Activated naive CD8-positive, alpha-beta T cell treated with anti-CD3 and anti-CD28 coated beads for 36 hours (primary cell): ENCODE measurements around the gene PPIL4. TPM values are rescaled to one million over a fixed set of nuclear protein-coding genes. Genes with fewer than 3 reads are reported as not detected.
A peak's percentile ranks its signal among the peaks of the same experiment; 100 is the strongest.

Experiments
- DNase-seq: peaks from one replicate; pipeline ENCODE4 v3.0.0; 2021
- H3K27ac Mint-ChIP-seq: one replicate; pipeline ENCODE4 v1.8.0; 2022; ENCODE audit warnings: mild to moderate bottlenecking, moderate library complexity, mixed read lengths
- H3K27me3 Mint-ChIP-seq: one replicate; pipeline ENCODE4 v1.8.0; 2022; ENCODE audit warnings: mild to moderate bottlenecking, mixed read lengths
- H3K36me3 Mint-ChIP-seq: one replicate; pipeline ENCODE4 v1.8.0; 2021; ENCODE audit warnings: mild to moderate bottlenecking, mixed read lengths
- H3K4me1 Mint-ChIP-seq: one replicate; pipeline ENCODE4 v1.8.0; 2021; ENCODE audit warnings: mixed read lengths
- H3K4me3 Mint-ChIP-seq: one replicate; pipeline ENCODE4 v1.8.0; 2022; ENCODE audit warnings: mild to moderate bottlenecking, moderate library complexity, mixed read lengths
- H3K9me3 Mint-ChIP-seq: one replicate; pipeline ENCODE4 v1.8.0; 2022; ENCODE audit warnings: mixed read lengths
- total RNA-seq, 2 experiments: library from RNA; stranded (reverse); gene quantifications; one replicate each; pipeline ENCODE4 v1.2.3, GENCODE V29; 2021

PPIL4 gene
- total RNA-seq, 2 experiments from 2014 or later, result 26.2 to 27.5 TPM

DNA sequence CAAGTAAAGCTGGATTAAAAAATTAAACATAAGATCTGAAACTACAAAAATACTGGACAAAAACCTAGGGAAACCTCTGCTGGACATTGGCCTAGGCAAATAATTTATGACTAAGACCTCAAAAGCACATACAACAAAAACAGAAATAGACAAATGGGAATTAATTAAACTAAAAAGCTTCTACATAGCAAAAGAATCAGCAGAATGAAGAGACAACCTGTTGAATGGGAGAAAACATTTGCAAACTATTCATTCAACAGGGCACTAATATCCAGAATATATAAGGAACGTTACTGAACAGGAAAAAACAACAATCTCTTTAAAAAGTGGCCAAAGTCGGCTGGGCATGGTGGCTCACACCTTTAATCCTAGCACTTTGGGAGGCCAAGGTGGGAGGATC is 13.5 kb upstream of the PPIL4 start:
- no peak overlapping the region for H3K27ac Mint-ChIP-seq
- no peak for DNase-seq
- peaks cover 5% of the 10 kb centered on the region for H3K4me1 Mint-ChIP-seq
- no peaks in the 10 kb centered on the region for H3K36me3 Mint-ChIP-seq
- H3K9me3 Mint-ChIP-seq, result no peaks in the 10 kb centered on the region
- no peak overlapping the region for H3K4me3 Mint-ChIP-seq
- peaks cover 5% of the 10 kb centered on the region for H3K27me3 Mint-ChIP-seq

DNA sequence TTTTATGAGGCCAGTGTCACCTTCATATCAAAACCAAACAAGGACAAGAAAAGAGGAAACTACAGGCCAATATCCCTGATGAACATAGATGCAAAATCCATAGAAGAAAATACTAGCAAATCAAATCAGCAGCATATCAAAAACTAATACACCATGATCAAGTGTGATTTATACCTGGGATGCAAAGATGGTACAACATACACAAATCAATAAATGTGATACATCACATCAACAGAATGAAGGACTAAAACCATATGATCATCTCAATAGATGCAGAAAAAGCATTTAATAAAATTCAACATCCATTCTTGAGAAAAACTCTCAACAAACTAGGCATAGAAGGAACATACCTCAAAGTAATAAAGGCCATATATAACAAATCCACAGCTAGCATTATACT is 12.2 kb upstream of the PPIL4 start:
- no peaks in the 10 kb centered on the region for H3K36me3 Mint-ChIP-seq
- no peaks in the 10 kb centered on the region for H3K4me1 Mint-ChIP-seq
- no peak overlapping the region for H3K4me3 Mint-ChIP-seq
- no peak for DNase-seq
- H3K27me3 Mint-ChIP-seq, result peaks cover 8% of the 10 kb centered on the region
- H3K9me3 Mint-ChIP-seq, result no peaks in the 10 kb centered on the region
- H3K27ac Mint-ChIP-seq, result no peak overlapping the region

DNA sequence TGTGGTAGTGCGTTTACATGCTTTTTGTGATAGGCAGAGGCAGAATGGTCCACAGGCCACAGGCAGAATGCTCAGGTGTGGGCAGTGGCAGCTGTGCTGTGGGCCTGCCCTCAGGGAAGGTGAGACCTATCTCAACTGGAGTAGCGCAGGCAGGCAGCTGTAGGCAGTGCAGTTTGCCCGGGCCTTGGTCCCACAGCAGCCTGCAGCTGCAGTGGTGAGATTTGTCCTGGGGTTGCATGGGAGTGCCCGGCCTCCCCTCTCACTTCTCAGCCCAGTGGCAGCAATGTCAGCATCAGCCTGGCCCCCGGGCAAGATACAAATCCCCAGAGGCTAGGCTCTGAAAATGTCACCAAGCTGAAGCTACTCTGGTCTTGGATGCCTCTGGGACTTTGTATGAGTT is 6.1 kb upstream of the PPIL4 start:
- H3K27me3 Mint-ChIP-seq, result peaks cover 3% of the 10 kb centered on the region

DNA sequence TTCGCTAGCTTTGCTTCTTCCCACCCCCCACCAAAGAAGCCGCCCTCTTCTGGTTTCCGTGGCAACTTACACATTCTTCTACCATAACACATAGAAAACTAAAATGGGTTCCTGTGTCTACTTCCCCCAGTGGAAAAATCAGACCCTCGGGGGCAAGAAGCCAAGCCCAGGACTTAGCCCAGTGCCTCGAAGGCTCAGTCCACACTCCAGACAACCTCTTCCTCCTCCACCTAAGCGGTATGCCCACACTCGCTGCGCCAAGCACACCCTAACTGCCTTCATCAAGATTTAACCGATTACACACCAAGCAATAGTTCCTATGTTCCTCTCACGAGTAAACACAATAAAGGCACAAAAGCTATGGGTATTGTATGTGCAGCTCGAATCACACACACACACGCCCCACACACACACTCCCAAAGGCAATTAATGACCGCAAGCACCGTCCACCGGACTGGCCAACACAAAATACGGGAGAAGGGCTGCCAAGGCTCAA is 537 bp downstream of the PPIL4 start:
- Mint-ChIP-seq H3K4me1 (peaks cover 31% of the 10 kb centered on the region), H3K9me3 (no peaks in the 10 kb centered on the region), H3K4me3 (peak overlapping the region; percentile 94), H3K27me3 (no peaks in the 10 kb centered on the region), H3K36me3 (peaks cover 3% of the 10 kb centered on the region), H3K27ac (peak overlapping the region; percentile 96)
- DNase-seq, result peak; percentile 63

More for the DNA sequence above, 6.1 kb upstream of the PPIL4 start:
- no peaks in the 10 kb centered on the region for H3K36me3 Mint-ChIP-seq
- H3K9me3 Mint-ChIP-seq, result no peaks in the 10 kb centered on the region
- H3K4me1 Mint-ChIP-seq, result peaks cover 2% of the 10 kb centered on the region
- no peak overlapping the region for H3K27ac Mint-ChIP-seq
- no peak overlapping the region for H3K4me3 Mint-ChIP-seq
- no peak for DNase-seq

DNA sequence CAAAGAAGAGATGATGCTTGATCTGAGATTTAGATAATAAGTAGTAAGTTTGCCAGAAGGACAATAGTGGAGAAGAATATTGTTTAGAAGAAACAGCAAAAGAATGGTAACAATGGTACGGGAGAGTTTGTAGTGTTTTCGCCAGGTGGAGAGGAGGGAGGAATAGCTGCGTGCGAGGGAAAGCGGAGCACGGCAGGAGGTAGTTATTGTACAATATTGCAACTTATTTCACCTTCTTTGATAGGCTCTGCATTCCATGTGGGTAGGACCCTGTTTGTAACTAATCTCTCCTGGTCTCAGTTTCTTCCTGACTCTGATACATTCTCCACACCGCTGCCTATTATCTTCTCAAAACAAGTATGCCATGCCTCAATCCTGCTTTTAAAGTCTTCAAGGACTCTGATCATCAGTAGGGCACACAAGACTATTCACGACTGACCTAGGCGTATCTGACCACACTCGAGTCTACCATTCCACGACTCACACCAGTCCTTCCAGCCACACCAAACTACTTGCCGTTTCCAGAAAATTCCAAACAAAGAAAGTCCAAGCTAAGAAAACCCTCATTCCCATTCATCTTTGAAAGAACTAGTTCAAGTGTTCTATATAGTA is 1.1 kb downstream of the PPIL4 start:
- Mint-ChIP-seq H3K27me3 (no peaks in the 10 kb centered on the region), H3K4me3 (peak overlapping the region; percentile 94), H3K4me1 (peaks cover 31% of the 10 kb centered on the region), H3K36me3 (peaks cover 4% of the 10 kb centered on the region), H3K27ac (peak overlapping the region; percentile 96), H3K9me3 (no peaks in the 10 kb centered on the region)
- DNase-seq, result no peak

DNA sequence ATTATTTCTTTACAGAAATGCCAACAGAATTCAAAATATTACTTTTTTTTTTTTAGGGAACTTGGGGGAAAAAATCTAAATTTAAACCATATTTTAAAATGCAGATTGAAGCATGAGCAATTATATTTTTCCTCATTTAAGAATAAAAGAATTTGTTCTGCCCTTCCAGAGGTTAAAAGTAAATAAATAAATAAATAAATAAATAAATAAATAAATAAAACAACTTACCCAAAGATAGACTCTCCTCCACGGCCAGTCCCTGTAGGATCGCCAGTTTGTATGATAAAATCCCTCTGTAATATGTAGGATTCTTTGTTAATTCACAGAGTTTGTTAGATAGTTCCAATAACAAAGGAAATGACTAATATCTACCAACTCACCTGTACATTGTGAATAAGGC is 4.7 kb downstream of the PPIL4 start:
- H3K9me3 Mint-ChIP-seq, result no peaks in the 10 kb centered on the region
- H3K27ac Mint-ChIP-seq, result no peak overlapping the region
- no peaks in the 10 kb centered on the region for H3K27me3 Mint-ChIP-seq
- DNase-seq, result no peak
- H3K4me3 Mint-ChIP-seq, result no peak overlapping the region
- peaks cover 29% of the 10 kb centered on the region for H3K4me1 Mint-ChIP-seq
- H3K36me3 Mint-ChIP-seq, result peaks cover 16% of the 10 kb centered on the region

DNA sequence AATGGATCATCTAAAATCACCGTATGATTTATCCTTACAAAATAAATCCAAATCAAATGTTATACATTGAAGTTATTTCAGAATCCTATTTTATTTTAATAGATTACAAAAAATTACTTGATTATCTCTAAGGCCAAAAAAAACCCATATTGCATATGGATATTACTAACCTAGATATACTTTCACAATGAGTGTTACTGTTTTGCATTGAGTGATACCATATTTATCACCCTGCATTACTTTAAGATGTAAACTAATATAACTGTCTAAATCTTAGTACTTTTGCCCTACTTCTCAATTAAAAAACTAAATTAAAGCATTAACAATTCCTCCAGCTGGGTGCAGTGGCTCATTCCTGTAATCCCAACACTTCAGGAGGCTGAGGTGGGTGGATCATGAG is 11.1 kb downstream of the PPIL4 start:
- H3K36me3 Mint-ChIP-seq, result peaks cover 30% of the 10 kb centered on the region

DNA sequence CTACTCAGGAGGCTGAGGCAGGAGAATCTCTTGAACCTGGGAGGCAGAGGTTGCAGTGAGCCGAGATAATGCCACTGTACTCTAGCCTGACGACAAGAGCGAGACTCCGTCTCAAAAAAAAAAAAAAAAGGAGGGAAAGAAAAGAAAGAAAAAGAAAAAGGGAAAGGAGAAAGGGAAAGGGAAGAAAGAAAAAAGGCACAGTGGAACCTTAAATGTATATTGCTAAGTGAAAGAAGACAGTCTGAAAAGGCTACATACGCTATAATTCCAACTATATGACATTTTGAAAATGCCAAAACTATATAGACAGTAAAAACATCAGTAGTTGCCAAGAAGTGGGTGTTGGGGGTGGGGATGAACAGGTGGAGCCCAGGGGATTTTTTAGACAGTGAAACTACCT is 16.2 kb downstream of the PPIL4 start:
- H3K9me3 Mint-ChIP-seq, result no peaks in the 10 kb centered on the region
- no peaks in the 10 kb centered on the region for H3K27me3 Mint-ChIP-seq
- H3K4me1 Mint-ChIP-seq, result peaks cover 22% of the 10 kb centered on the region
- no peak for DNase-seq
- peak overlapping the region; percentile 34 for H3K4me3 Mint-ChIP-seq
- peak overlapping the region; percentile 73 for H3K27ac Mint-ChIP-seq
- H3K36me3 Mint-ChIP-seq, result peaks cover 21% of the 10 kb centered on the region

More for the DNA sequence above, 11.1 kb downstream of the PPIL4 start:
- DNase-seq, result no peak
- no peaks in the 10 kb centered on the region for H3K27me3 Mint-ChIP-seq
- peak overlapping the region; percentile 34 for H3K27ac Mint-ChIP-seq
- H3K4me1 Mint-ChIP-seq, result peaks cover 13% of the 10 kb centered on the region
- no peaks in the 10 kb centered on the region for H3K9me3 Mint-ChIP-seq
- no peak overlapping the region for H3K4me3 Mint-ChIP-seq

DNA sequence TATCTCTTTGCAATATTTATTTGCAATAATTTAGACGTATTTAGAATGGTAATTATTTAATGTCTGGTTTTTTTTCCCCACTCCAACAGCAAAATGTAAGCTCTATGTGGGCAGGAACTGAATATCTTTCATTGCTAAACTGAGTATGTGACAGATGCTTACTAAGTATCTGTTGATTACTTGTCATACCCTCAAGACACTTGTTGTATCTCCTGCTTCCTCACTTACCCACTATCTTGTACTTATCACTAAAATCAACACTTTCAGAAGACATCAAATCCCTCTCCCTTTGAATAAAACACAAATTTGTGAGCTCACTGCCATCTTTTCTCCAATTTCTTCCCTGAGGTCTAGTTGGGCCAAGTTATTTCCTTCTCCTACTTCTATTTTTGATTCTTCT is 30.3 kb downstream of the PPIL4 start:
- H3K36me3 Mint-ChIP-seq, result peaks cover 40% of the 10 kb centered on the region
- H3K27me3 Mint-ChIP-seq, result no peaks in the 10 kb centered on the region
- peaks cover 42% of the 10 kb centered on the region for H3K4me1 Mint-ChIP-seq
- no peak for DNase-seq
- peak overlapping the region; percentile 13 for H3K27ac Mint-ChIP-seq
- peaks cover 2% of the 10 kb centered on the region for H3K9me3 Mint-ChIP-seq
- no peak overlapping the region for H3K4me3 Mint-ChIP-seq

DNA sequence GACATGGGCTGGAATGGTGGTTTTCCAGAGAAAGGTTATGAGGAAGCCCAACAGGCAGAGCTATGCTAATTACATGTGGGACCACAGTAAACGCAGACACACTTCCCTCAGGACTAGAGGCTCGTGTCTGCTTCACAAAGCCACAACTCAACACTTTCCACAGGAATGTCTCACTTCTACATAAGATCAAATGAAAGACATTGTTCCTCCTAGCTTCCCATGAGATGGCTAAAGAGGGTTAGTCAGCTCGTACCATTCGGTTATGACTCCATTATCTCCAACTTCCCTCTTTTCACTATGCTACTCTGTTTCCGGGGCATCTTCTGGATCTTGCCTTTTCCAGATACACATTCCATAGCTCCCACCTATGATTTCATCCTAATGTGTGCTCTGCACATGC is 31.9 kb downstream of the PPIL4 start:
- Mint-ChIP-seq H3K27ac (no peak overlapping the region), H3K27me3 (no peaks in the 10 kb centered on the region), H3K9me3 (peaks cover 2% of the 10 kb centered on the region), H3K4me3 (no peak overlapping the region), H3K36me3 (peaks cover 41% of the 10 kb centered on the region), H3K4me1 (peaks cover 46% of the 10 kb centered on the region)
- no peak for DNase-seq

DNA sequence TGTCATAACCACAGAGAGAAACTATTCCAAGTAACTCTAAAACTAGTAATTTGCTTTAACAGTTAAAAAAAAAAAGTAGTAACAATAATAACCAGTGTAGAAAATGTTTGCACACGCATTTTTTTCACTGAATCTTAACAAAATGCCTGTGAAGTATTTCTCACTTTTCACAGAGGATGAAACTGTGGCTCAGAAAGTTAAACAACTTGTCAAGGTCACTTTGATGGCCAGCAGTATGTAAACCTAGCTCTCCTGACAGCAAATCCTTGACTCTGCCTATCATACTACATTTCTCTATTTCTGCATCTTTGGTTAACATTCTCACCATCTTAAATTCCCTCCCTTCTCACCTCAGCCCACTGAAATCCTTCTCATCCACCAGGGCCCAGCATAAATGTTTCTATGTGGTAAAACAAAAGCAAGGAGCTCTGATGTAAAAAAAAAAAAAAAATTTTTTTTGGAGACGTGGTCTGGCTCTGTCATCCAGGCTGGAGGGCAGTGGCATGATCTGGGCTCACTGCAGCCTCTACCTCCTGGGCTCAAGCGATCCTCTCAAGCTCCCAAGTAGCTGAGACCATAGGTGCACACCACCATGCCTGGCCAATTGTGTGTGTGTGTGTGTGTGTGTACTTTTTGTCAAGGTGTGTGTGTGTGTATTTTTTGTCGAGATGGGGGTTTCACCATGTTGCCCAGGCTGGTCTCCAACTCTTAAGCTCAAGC is 34.9 kb downstream of the PPIL4 start:
- no peak for DNase-seq
- Mint-ChIP-seq H3K27ac (peak overlapping the region; percentile 89), H3K4me1 (peaks cover 45% of the 10 kb centered on the region), H3K36me3 (peaks cover 44% of the 10 kb centered on the region), H3K4me3 (no peak overlapping the region), H3K27me3 (no peaks in the 10 kb centered on the region), H3K9me3 (peaks cover 2% of the 10 kb centered on the region)

DNA sequence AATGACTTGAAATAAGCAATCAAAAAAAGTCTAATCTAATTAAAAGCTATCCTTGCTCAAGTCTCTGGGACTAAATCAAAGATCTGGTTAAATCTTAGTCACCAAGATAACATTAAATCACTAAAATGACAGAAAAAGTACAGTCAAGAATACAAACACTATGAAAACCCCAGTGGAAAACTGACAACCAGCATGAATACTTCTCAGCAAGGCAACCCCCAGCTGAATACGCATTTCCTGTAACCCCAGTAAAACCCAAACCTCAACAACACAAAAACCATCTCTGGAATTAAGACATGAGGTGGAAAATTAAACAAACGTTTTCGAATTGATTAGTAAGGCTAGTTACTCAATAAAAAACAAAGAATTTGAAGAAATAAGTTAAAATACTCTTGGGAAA is 37.4 kb downstream of the PPIL4 start:
- H3K4me3 Mint-ChIP-seq, result no peak overlapping the region
- H3K27ac Mint-ChIP-seq, result peak overlapping the region; percentile 92
- peak; percentile 38 for DNase-seq
- H3K4me1 Mint-ChIP-seq, result peaks cover 48% of the 10 kb centered on the region
- no peaks in the 10 kb centered on the region for H3K27me3 Mint-ChIP-seq
- H3K36me3 Mint-ChIP-seq, result peaks cover 34% of the 10 kb centered on the region
- no peaks in the 10 kb centered on the region for H3K9me3 Mint-ChIP-seq

DNA sequence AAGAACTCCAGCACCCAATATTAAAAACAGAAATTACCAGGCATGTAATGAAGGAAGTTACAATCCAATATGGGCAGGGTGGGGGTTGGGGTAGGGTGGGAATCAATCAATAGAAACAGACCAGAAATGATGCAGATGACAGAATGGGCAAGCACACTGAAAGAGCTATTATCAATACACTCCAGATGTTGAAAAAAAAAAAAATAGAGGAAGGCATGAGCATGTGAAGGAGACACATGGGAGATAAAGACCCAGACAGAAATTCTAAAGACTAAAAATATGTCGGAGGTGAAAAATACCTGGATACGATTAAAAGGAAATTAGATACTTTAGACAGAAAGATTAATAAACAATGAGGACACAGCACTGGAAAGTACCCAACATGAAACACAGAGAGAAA is 42.0 kb downstream of the PPIL4 start:
- Mint-ChIP-seq H3K36me3 (peaks cover 44% of the 10 kb centered on the region), H3K4me1 (peaks cover 57% of the 10 kb centered on the region)

DNA sequence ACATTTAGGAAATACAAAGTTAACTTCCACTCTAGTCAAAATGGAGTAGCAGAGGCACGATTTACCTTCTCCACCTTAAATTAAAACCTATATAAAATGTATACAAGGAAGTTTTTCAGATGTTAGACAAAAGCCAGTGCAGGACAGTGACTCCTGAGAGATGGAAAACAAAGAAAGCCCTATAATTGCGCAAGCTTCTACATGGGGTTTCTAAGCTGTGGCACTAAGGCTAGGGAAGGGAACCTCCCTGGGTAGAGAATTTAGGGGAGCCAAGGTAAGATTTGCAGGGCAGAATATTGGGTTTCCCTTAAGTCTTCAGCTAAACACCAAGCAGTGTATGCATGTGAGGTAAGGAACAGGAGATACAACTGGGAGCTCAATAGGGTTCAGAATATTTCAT is 42.6 kb downstream of the PPIL4 start:
- H3K27me3 Mint-ChIP-seq, result no peaks in the 10 kb centered on the region
- H3K27ac Mint-ChIP-seq, result peak overlapping the region; percentile 51
- DNase-seq, result no peak
- peaks cover 57% of the 10 kb centered on the region for H3K4me1 Mint-ChIP-seq
- no peak overlapping the region for H3K4me3 Mint-ChIP-seq
- H3K36me3 Mint-ChIP-seq, result peaks cover 44% of the 10 kb centered on the region
- no peaks in the 10 kb centered on the region for H3K9me3 Mint-ChIP-seq

More for the DNA sequence above, 42.0 kb downstream of the PPIL4 start:
- Mint-ChIP-seq H3K27me3 (no peaks in the 10 kb centered on the region), H3K9me3 (no peaks in the 10 kb centered on the region), H3K27ac (peak overlapping the region; percentile 51), H3K4me3 (no peak overlapping the region)
- no peak for DNase-seq

DNA sequence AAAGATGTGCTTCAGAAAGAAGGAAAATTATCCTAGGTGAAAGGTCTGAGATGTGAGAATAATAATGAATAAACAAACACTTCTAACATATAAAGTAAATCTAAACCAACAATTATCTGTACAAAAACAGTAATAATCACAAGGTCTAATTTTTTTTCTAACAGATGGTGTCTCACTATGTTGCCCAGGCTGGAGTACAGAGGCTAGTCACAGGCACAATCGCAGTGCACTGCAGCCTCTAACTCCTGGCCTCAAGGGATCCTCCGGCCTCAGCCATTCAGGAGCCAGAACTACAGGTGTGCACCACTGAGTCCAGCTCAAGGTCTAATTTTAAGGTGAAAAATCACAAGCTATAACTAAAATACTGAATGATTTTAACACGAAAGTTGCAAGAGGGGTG is 44.1 kb downstream of the PPIL4 start:
- no peak for DNase-seq
- Mint-ChIP-seq H3K36me3 (peaks cover 48% of the 10 kb centered on the region), H3K4me1 (peaks cover 59% of the 10 kb centered on the region), H3K27ac (peak overlapping the region; percentile 79), H3K27me3 (no peaks in the 10 kb centered on the region), H3K9me3 (peaks cover 5% of the 10 kb centered on the region), H3K4me3 (no peak overlapping the region)

DNA sequence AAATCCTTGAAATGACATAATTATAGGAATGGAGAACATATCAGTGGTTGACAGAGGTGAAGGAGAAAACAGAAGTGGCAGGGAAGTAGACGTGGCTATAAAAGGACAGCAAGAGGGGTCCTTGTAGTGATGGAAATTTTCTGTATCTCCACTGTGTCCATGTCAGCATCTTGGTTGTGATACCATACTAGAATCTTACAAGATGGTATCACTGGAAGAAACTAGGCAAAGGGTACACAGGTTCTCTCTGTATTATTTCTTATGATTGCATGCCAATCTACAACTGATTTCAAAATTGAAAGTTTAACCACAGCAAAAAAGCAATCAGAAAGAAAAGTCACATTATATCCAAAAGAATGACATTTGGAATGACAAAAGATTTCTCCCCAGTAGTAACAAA is 44.6 kb downstream of the PPIL4 start:
- no peak for DNase-seq
- H3K4me3 Mint-ChIP-seq, result no peak overlapping the region
- peak overlapping the region; percentile 79 for H3K27ac Mint-ChIP-seq
- H3K4me1 Mint-ChIP-seq, result peaks cover 61% of the 10 kb centered on the region
- H3K27me3 Mint-ChIP-seq, result no peaks in the 10 kb centered on the region
- peaks cover 49% of the 10 kb centered on the region for H3K36me3 Mint-ChIP-seq
- H3K9me3 Mint-ChIP-seq, result peaks cover 5% of the 10 kb centered on the region
